Measurements from ENCODE around the gene SPRR3.
"Not testable (repeated sequence)": the region's sequence is repeated elsewhere in the genome, so short reads cannot be mapped to it uniquely, and the experiment has no call there.

Gene SPRR3

GRCh38 chr1:153000294-153000693, 1.3 kb upstream of the SPRR3 start:
- no peaks in the 10 kb centered on the region for H3K4me1 ChIP-seq
- no peak for DNase-seq
- H3K27me3 ChIP-seq, result no peaks in the 10 kb centered on the region
- no peak overlapping the region for H3K4me3 ChIP-seq (ENCODE audit: low read depth, low read length)
- no peaks in the 10 kb centered on the region for H3K9me3 ChIP-seq
- no peaks in the 10 kb centered on the region for H3K36me3 ChIP-seq
- no peak for TF ChIP-seq CTCF (IDR thresholded peaks at IDR 0.05; ENCODE audit: low read depth, low read length)

- not testable (repeated sequence) for H3K9me3 ChIP-seq; H3K4me1 ChIP-seq; H3K36me3 ChIP-seq; DNase-seq; H3K27me3 ChIP-seq; H3K4me3 ChIP-seq (ENCODE audit: low read depth, low read length)
These were observed 9.7 kb downstream of the SPRR3 start for GRCh38 chr1:153011235-153011758.

GRCh38 chr1:153021829-153022228, 20.3 kb downstream of the SPRR3 start:
- H3K4me3 ChIP-seq (ENCODE audit: low read depth, low read length); H3K9me3 ChIP-seq; H3K27me3 ChIP-seq; H3K4me1 ChIP-seq; H3K36me3 ChIP-seq; DNase-seq: not testable (repeated sequence)

GRCh38 chr1:153022340-153022739, 20.8 kb downstream of the SPRR3 start:
- H3K9me3 ChIP-seq; DNase-seq; H3K4me3 ChIP-seq (ENCODE audit: low read depth, low read length); H3K4me1 ChIP-seq; H3K27me3 ChIP-seq; H3K36me3 ChIP-seq: not testable (repeated sequence)

GRCh38 chr1:153023109-153023508, 21.6 kb downstream of the SPRR3 start:
- H3K36me3 ChIP-seq, result no peaks in the 10 kb centered on the region
- H3K4me1 ChIP-seq, result no peaks in the 10 kb centered on the region
- no peak for DNase-seq
- no peaks in the 10 kb centered on the region for H3K27me3 ChIP-seq
- TF ChIP-seq CTCF (IDR thresholded peaks at IDR 0.05; ENCODE audit: low read depth, low read length), result no peak
- no peak overlapping the region for H3K4me3 ChIP-seq (ENCODE audit: low read depth, low read length)
- H3K9me3 ChIP-seq, result no peaks in the 10 kb centered on the region; the same call in 1 of the 2 replicates

GRCh38 chr1:153024413-153024812, 22.9 kb downstream of the SPRR3 start:
- TF ChIP-seq CTCF (IDR thresholded peaks at IDR 0.05; ENCODE audit: low read depth, low read length), result no peak
- no peak overlapping the region for H3K4me3 ChIP-seq (ENCODE audit: low read depth, low read length)
- no peaks in the 10 kb centered on the region for H3K36me3 ChIP-seq
- DNase-seq, result no peak
- no peaks in the 10 kb centered on the region for H3K27me3 ChIP-seq
- no peaks in the 10 kb centered on the region for H3K4me1 ChIP-seq
- no peaks in the 10 kb centered on the region for H3K9me3 ChIP-seq

- H3K36me3 ChIP-seq, result no peaks in the 10 kb centered on the region
- H3K4me3 ChIP-seq (ENCODE audit: low read depth, low read length), result no peak overlapping the region
- H3K9me3 ChIP-seq, result no peaks in the 10 kb centered on the region
- H3K4me1 ChIP-seq, result no peaks in the 10 kb centered on the region
- H3K27me3 ChIP-seq, result no peaks in the 10 kb centered on the region
- TF ChIP-seq CTCF (IDR thresholded peaks at IDR 0.05; ENCODE audit: low read depth, low read length), result no peak
- DNase-seq, result no peak
These were observed 24.2 kb downstream of the SPRR3 start for GRCh38 chr1:153025797-153026196.

- Histone ChIP-seq H3K36me3 (no peaks in the 10 kb centered on the region), H3K4me1 (no peaks in the 10 kb centered on the region), H3K9me3 (no peaks in the 10 kb centered on the region), H3K4me3 (ENCODE audit: low read depth, low read length) (no peak overlapping the region), H3K27me3 (no peaks in the 10 kb centered on the region)
- TF ChIP-seq CTCF (IDR thresholded peaks at IDR 0.05; ENCODE audit: low read depth, low read length), result no peak
- DNase-seq, result no peak
These were observed 27.2 kb downstream of the SPRR3 start for GRCh38 chr1:153028766-153029165.

Measured in BE2C (cell line).